Endothelial cell (in vitro differentiated cells): ENCODE results near the gene VSX1. TPM values are rescaled to one million over a fixed set of nuclear protein-coding genes. Genes with fewer than 3 reads are reported as not detected.

Source experiments
- DNase-seq: peaks from one replicate; pipeline ENCODE4 v3.0.0; 2021; ENCODE audit warnings: low spot score
- H3K27ac Mint-ChIP-seq: one replicate; pipeline ENCODE4 v1.8.0; 2021; ENCODE audit warnings: mixed read lengths, inconsistent platforms; ENCODE audit not compliant: unreplicated experiment
- H3K27me3 Mint-ChIP-seq: one replicate; pipeline ENCODE4 v1.8.0; 2021; ENCODE audit warnings: mild to moderate bottlenecking, moderate library complexity, mixed read lengths, inconsistent platforms; ENCODE audit not compliant: unreplicated experiment
- H3K36me3 Mint-ChIP-seq: one replicate; pipeline ENCODE4 v1.8.0; 2021; ENCODE audit warnings: mild to moderate bottlenecking, low read depth, mixed read lengths, inconsistent platforms; ENCODE audit not compliant: unreplicated experiment
- H3K4me1 Mint-ChIP-seq: one replicate; pipeline ENCODE4 v1.8.0; 2021; ENCODE audit warnings: mild to moderate bottlenecking, mixed read lengths, inconsistent platforms; ENCODE audit not compliant: unreplicated experiment
- H3K4me3 Mint-ChIP-seq: one replicate; pipeline ENCODE4 v1.8.0; 2021; ENCODE audit warnings: mild to moderate bottlenecking, mixed read lengths, inconsistent platforms; ENCODE audit not compliant: unreplicated experiment
- H3K9me3 Mint-ChIP-seq: one replicate; pipeline ENCODE4 v1.8.0; 2021; ENCODE audit warnings: mixed read lengths, inconsistent platforms; ENCODE audit not compliant: unreplicated experiment
- CTCF ChIP-seq: fragments of 200-600 bp; sonication (generic); IDR thresholded peaks from one replicate; pipeline ENCODE4 v1.5.0; 2021; ENCODE audit warnings: antibody characterized with exemption; ENCODE audit not compliant: unreplicated experiment
- total RNA-seq: library from RNA; stranded (reverse); fragmentation: NEBNext Ultra II Directional; extraction: Animal tissue kit (Norgen Biotek cat#: 25700); gene quantifications from one replicate; pipeline ENCODE4 v1.2.1, GENCODE V29; 2021; ENCODE audit not compliant: unreplicated experiment

The VSX1 gene
- total RNA-seq, 1 donor from 2014 or later = not detected

- Mint-ChIP-seq H3K27me3 (peaks cover 2% of the 10 kb centered on the region), H3K4me3 (no peak overlapping the region), H3K9me3 (no peaks in the 10 kb centered on the region), H3K4me1 (peaks cover 39% of the 10 kb centered on the region), H3K36me3 (peaks cover 4% of the 10 kb centered on the region), H3K27ac (no peak overlapping the region)
- TF ChIP-seq CTCF = no peak
- DNase-seq = no peak
These were observed 48.0 kb downstream of the VSX1 start for GRCh38 chr20:25033924-25034300.

DNA sequence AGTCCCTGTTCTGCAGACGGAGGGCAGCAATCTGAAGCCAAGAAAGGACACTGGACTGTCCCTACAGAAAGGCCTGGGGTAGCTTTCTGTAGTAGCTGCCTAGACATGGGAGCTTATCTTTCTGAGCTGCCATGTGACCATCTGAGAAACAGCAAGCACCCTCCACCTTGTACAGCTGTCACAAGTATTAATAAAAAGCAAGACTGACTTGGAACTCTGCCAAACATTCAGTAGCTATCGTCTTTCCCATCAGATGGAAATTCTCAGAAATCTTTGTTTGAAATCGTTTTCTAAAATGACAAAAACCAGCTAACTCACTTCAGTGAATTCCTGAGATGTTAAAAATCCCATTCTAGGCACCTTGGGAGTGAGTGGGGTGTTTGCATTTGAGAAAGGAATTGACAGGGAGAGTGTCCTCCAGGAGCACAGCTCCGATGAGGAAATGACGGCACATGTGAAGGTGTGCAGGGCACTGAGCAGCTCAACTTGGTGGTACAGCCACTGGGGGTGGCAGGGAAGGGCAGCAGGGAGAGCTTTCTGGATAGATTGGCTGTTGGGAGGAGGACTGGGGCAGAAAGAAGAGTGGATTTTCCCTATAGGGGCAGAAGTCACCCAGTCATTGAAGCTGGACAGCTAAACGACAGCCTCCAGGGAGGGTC lies 48.5 kb downstream of the VSX1 start:
- H3K4me1 Mint-ChIP-seq = peaks cover 39% of the 10 kb centered on the region
- DNase-seq = no peak
- peaks cover 4% of the 10 kb centered on the region for H3K36me3 Mint-ChIP-seq
- H3K27ac Mint-ChIP-seq = no peak overlapping the region
- no peak for TF ChIP-seq CTCF
- no peaks in the 10 kb centered on the region for H3K9me3 Mint-ChIP-seq
- H3K4me3 Mint-ChIP-seq = no peak overlapping the region
- H3K27me3 Mint-ChIP-seq = peaks cover 2% of the 10 kb centered on the region

DNA sequence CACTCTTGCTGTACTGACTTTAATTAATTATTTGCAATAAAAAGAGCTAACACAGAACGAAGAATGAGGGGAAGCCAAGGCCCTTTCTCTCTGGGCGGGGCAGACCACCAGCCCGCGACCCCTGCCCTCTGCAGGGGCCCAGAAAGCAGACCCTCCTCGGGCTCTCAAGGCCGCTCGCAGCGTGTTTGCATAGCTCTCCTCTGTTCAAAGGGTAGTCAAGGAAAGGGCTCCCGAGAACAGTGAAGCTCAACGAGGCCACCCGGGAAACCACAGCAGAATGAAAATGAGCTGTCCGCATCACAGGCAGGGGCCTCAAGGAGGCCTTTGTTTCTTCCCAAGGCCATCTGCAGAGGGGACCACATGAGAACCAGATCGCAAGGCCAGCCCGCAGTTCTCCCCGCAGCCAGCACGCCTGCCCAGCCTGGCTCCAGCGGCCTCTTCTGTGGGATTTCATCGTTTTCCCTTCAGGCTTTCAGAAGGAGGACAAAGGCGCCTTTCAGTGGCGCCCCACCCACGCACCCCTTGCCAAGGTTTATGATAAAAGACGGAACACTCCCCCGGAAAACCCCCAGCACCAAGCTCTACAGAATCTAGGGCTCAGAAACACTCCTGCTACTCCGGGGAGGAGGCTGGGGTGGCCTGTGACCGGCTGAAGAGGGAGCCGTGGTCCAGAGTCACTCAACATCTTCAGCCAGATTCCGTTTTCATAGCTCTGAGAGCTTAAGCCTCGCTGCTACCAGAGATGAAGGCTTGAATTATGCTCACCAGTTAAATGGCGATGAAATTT lies 49.3 kb downstream of the VSX1 start:
- Mint-ChIP-seq H3K4me3 (no peak overlapping the region), H3K4me1 (peaks cover 32% of the 10 kb centered on the region), H3K36me3 (peaks cover 4% of the 10 kb centered on the region), H3K27me3 (peaks cover 2% of the 10 kb centered on the region), H3K9me3 (no peaks in the 10 kb centered on the region), H3K27ac (no peak overlapping the region)
- no peak for DNase-seq
- TF ChIP-seq CTCF = no peak

DNA sequence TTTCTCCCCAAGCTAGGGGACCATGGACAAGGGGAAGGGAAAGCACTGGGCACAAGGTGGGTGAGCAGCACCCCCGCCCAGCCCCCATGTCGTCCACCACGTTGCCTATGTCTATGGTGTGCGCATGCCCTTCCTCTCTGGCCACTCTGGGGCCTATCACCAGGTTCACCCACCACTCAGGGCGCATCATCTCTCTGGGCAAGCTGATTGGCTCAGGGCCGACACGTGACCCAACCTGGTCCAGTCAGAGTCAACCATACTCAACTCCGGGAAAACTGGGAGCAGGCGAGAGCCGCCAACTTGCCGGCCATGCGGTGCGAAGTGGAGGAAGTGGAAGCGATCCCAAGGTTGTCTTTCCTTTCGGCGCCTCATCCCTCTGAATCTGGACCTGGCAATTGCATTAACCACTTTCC lies 49.9 kb downstream of the VSX1 start:
- no peak for TF ChIP-seq CTCF
- peaks cover 4% of the 10 kb centered on the region for H3K36me3 Mint-ChIP-seq
- no peak for DNase-seq
- H3K4me1 Mint-ChIP-seq = peaks cover 26% of the 10 kb centered on the region
- no peaks in the 10 kb centered on the region for H3K9me3 Mint-ChIP-seq
- no peak overlapping the region for H3K4me3 Mint-ChIP-seq
- no peak overlapping the region for H3K27ac Mint-ChIP-seq
- peaks cover 2% of the 10 kb centered on the region for H3K27me3 Mint-ChIP-seq

DNA sequence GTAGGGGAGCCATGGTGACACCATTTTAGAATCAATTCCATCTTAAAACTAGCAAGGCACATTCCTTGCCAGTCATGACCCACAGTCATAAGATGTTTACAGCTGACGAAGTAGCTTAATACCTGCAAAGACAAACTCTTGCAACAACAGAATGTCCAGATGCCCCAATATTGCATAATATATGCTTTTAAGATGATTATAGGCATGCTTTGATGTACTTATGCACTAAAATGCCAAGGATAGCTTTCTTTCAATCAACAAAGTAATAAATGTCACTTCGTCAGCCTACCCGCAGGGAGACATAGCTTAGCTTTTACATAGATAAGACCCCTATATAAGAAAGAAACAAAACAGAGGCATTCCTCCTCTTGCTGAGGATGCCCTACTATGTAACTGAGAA lies 50.7 kb downstream of the VSX1 start:
- Mint-ChIP-seq H3K27me3 (peaks cover 2% of the 10 kb centered on the region), H3K9me3 (no peaks in the 10 kb centered on the region), H3K4me1 (peaks cover 18% of the 10 kb centered on the region), H3K36me3 (peaks cover 4% of the 10 kb centered on the region), H3K4me3 (no peak overlapping the region), H3K27ac (no peak overlapping the region)
- no peak for TF ChIP-seq CTCF
- no peak for DNase-seq
